H9 (cell line): ENCODE results near the gene FBRSL1. TPM values are rescaled to one million over a fixed set of nuclear protein-coding genes. Genes with fewer than 3 reads are reported as not detected.

Experiments used
- DNase-seq: peaks from one replicate; pipeline ENCODE4 v3.0.0-alpha.2; 2017
- H2AFZ ChIP-seq: one replicate; pipeline ENCODE4 v1.6.1; 2013; ENCODE audit warnings: mild to moderate bottlenecking, low read length, control low read depth, moderate library complexity
- H2AK5ac ChIP-seq: 2 replicates; pipeline ENCODE4 v1.6.1; 2013; ENCODE audit warnings: low read length, control low read depth, mixed read lengths; ENCODE audit not compliant: insufficient read length
- H2BK120ac ChIP-seq: one replicate; pipeline ENCODE4 v1.6.1; 2013; ENCODE audit warnings: low read depth, mild to moderate bottlenecking, low read length, control low read depth, inconsistent platforms; ENCODE audit not compliant: poor library complexity, severe bottlenecking
- H2BK12ac ChIP-seq: 2 replicates; pipeline ENCODE4 v1.6.1; 2013; ENCODE audit warnings: low read length, control low read depth, mixed read lengths, low read depth; ENCODE audit not compliant: insufficient read length
- H2BK15ac ChIP-seq: 2 replicates; pipeline ENCODE4 v1.6.1; 2013; ENCODE audit warnings: low read depth, low read length, control low read depth
- H2BK20ac ChIP-seq: one replicate; pipeline ENCODE4 v1.6.1; 2013; ENCODE audit warnings: low read depth, mild to moderate bottlenecking, low read length, control low read depth, inconsistent platforms; ENCODE audit not compliant: poor library complexity, severe bottlenecking
- H2BK5ac ChIP-seq: 2 replicates; pipeline ENCODE4 v1.6.1; 2013; ENCODE audit warnings: low read length, control low read depth, mixed read lengths; ENCODE audit not compliant: insufficient read length
- H3K14ac ChIP-seq: 2 replicates; pipeline ENCODE4 v1.6.1; 2013; ENCODE audit warnings: low read length, control low read depth; ENCODE audit not compliant: insufficient read depth
- H3K18ac ChIP-seq: 2 replicates; pipeline ENCODE4 v1.6.1; 2013; ENCODE audit warnings: low read depth, mild to moderate bottlenecking, mixed read lengths, low read length, control low read depth; ENCODE audit not compliant: insufficient read length
- H3K23ac ChIP-seq: 2 replicates; pipeline ENCODE4 v1.6.1; 2013; ENCODE audit warnings: low read length, control low read depth, mixed read lengths, low read depth; ENCODE audit not compliant: insufficient read length
- H3K23me2 ChIP-seq: 2 replicates; pipeline ENCODE4 v1.6.1; 2013; ENCODE audit warnings: low read depth, mild to moderate bottlenecking, mixed read lengths, low read length, control low read depth; ENCODE audit not compliant: insufficient read length, poor library complexity, severe bottlenecking
- H3K27ac ChIP-seq: 2 replicates; pipeline ENCODE4 v1.5.1; 2013; ENCODE audit warnings: low read length, control low read depth, mixed read lengths, low read depth; ENCODE audit not compliant: insufficient read length
- H3K27me3 ChIP-seq: 2 replicates; pipeline ENCODE4 v1.6.1; 2013; ENCODE audit warnings: low read length, control low read depth, inconsistent platforms; ENCODE audit not compliant: insufficient read depth
- H3K4ac ChIP-seq: 2 replicates; pipeline ENCODE4 v1.6.1; 2013; ENCODE audit warnings: low read depth, mild to moderate bottlenecking, control low read depth, inconsistent platforms, low read length, moderate library complexity
- H3K4me1 ChIP-seq: 2 replicates; pipeline ENCODE4 v1.6.1; 2013; ENCODE audit warnings: low read length, control low read depth, inconsistent platforms; ENCODE audit not compliant: insufficient read depth
- H3K4me2 ChIP-seq: 2 replicates; pipeline ENCODE4 v1.6.1; 2013; ENCODE audit warnings: low read length, control low read depth, mixed read lengths; ENCODE audit not compliant: insufficient read length, insufficient read depth
- H3K56ac ChIP-seq: 2 replicates; pipeline ENCODE4 v1.6.1; 2013; ENCODE audit warnings: low read depth, mild to moderate bottlenecking, mixed read lengths, low read length, control low read depth; ENCODE audit not compliant: insufficient read length
- H3K79me1 ChIP-seq: 2 replicates; pipeline ENCODE4 v1.6.1; 2013; ENCODE audit warnings: low read depth, mild to moderate bottlenecking, moderate library complexity, low read length, control low read depth, inconsistent platforms; ENCODE audit not compliant: insufficient read depth, poor library complexity, severe bottlenecking
- H3K79me2 ChIP-seq: 2 replicates; pipeline ENCODE4 v1.6.1; 2013; ENCODE audit warnings: low read length, control low read depth, inconsistent platforms; ENCODE audit not compliant: insufficient read depth
- H3K9ac ChIP-seq: 2 replicates; pipeline ENCODE4 v1.6.1; 2013; ENCODE audit warnings: low read length, control low read depth, mixed read lengths; ENCODE audit not compliant: insufficient read length; ENCODE audit errors: extremely low read depth
- H3K9me3 ChIP-seq: one replicate; pipeline ENCODE4 v1.6.1; 2013; ENCODE audit warnings: low read depth, low read length, inconsistent platforms; ENCODE audit not compliant: control insufficient read depth
- H3T11ph ChIP-seq: one replicate; pipeline ENCODE4 v1.6.1; 2013; ENCODE audit warnings: mild to moderate bottlenecking, low read length, control low read depth, inconsistent platforms
- H4K20me1 ChIP-seq: one replicate; pipeline ENCODE4 v1.6.1; 2013; ENCODE audit not compliant: control insufficient read depth, insufficient read length, insufficient read depth
- H4K5ac ChIP-seq: 2 replicates; pipeline ENCODE4 v1.6.1; 2013; ENCODE audit warnings: low read depth, mild to moderate bottlenecking, mixed read lengths, low read length, control low read depth; ENCODE audit not compliant: insufficient read length
- H4K8ac ChIP-seq: replicated peaks from 2 replicates; pipeline ENCODE4 v1.6.1; 2013; ENCODE audit warnings: low read length, control low read depth, mixed read lengths, low read depth; ENCODE audit not compliant: insufficient read length
- H4K91ac ChIP-seq: 2 replicates; pipeline ENCODE4 v1.6.1; 2013; ENCODE audit warnings: low read depth, mild to moderate bottlenecking, moderate library complexity, mixed read lengths, low read length, control low read depth; ENCODE audit not compliant: insufficient read length
- H3K27ac Mint-ChIP-seq, 3 experiments: 2 replicates in 2 of 3; 3 replicates in 1 of 3; pipeline ENCODE4 v1.8.0; 2020 to 2021; ENCODE audit warnings: mixed read lengths in 3 of 3, mild to moderate bottlenecking in 1 of 3, moderate library complexity in 1 of 3
- H3K27me3 Mint-ChIP-seq: 2 replicates; pipeline ENCODE4 v1.8.0; 2021; ENCODE audit warnings: low read depth, mild to moderate bottlenecking, moderate library complexity, mixed read lengths
- H3K36me3 Mint-ChIP-seq, 3 experiments: 2 replicates in 2 of 3; 3 replicates in 1 of 3; pipeline ENCODE4 v1.8.0; 2020 to 2021; ENCODE audit warnings: low read depth in 3 of 3, mixed read lengths in 3 of 3; ENCODE audit not compliant: insufficient read depth in 1 of 3
- H3K4me1 Mint-ChIP-seq, 2 experiments: 2 replicates each; pipeline ENCODE4 v1.8.0; 2020; ENCODE audit warnings: mixed read lengths in 2 of 2
- H3K4me3 Mint-ChIP-seq, 2 experiments: 2 replicates in 1 of 2; 3 replicates in 1 of 2; pipeline ENCODE4 v1.8.0; 2020 to 2021; ENCODE audit warnings: mild to moderate bottlenecking in 2 of 2, mixed read lengths in 2 of 2, moderate library complexity in 1 of 2
- H3K9me3 Mint-ChIP-seq, 2 experiments: 2 replicates in 1 of 2; 3 replicates in 1 of 2; pipeline ENCODE4 v1.8.0; 2020; ENCODE audit warnings: mild to moderate bottlenecking in 2 of 2, mixed read lengths in 2 of 2, moderate library complexity in 1 of 2
- CTCF ChIP-seq: fragments of 200-600 bp; sonication (generic); conservative IDR thresholded peaks from 3 replicates; pipeline ENCODE4 v1.8.0; 2021; ENCODE audit warnings: antibody characterized with exemption, mild to moderate bottlenecking
- WGBS: extraction: QIAGEN DNeasy Blood & Tissue Kit; methylation state at CpG from one replicate; pipeline ENCODE4 v1.1.7; 2013; ENCODE audit warnings: missing lambda C conversion rate, low lambda C conversion rate, mixed read lengths; ENCODE audit not compliant: insufficient read length; ENCODE audit errors: extremely low coverage; 5-methylcytosine and 5-hydroxymethylcytosine counted together
- total RNA-seq: library from RNA; stranded (reverse); gene quantifications from 2 replicates; pipeline ENCODE4 v1.2.1, GENCODE V29; 2021

FBRSL1 gene
- total RNA-seq, 1 experiment from 2014 or later: 90.8 TPM

DNA sequence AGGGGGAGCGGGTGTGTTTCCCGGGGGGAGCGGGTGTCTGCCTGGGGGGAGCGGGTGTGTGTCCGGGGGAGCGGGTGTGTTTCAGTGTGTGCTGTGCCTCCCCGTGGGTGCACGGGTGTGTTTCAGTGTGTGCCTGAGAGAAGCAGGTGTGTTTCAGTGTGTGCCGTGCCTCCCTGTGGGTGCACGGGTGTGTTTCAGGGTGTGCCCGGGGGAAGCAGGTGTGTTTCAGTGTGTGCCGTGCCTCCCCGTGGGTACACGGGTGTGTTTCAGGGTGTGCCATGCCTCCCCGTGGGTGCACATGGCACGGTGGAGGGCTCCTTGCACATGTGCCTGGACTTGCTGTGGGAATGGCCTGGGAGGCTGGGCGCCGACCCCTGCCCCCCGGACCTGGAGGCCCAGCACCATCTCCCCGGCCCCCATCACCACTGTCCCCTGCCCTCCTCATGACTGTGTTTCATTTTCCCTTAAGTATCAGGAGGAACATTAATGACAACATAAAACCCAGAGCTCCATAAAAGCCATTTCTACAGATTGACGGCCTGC lies 38.7 kb downstream of the FBRSL1 start:
- no peak overlapping the region for H2BK120ac ChIP-seq
- H3K9ac ChIP-seq: no peak overlapping the region
- H3K9me3 Mint-ChIP-seq: peaks cover 32 to 33% of the 10 kb centered on the region in 2 experiments
- H2BK5ac ChIP-seq: no peak overlapping the region
- H4K8ac ChIP-seq: no peak overlapping the region
- peaks cover 4 to 8% of the 10 kb centered on the region in 2 experiments for H3K4me1 Mint-ChIP-seq
- no peak overlapping the region for H2AFZ ChIP-seq
- H3K23me2 ChIP-seq: no peaks in the 10 kb centered on the region
- no peak overlapping the region for H4K91ac ChIP-seq
- WGBS: no CpG with 5 or more reads among the region's 21 CpGs
- H3K4me2 ChIP-seq: no peak overlapping the region
- no peak overlapping the region for H3K56ac ChIP-seq
- H2AK5ac ChIP-seq: no peak overlapping the region
- no peaks in the 10 kb centered on the region for H3K79me1 ChIP-seq
- peaks cover 10 to 24% (median 12%) of the 10 kb centered on the region in 3 experiments for H3K36me3 Mint-ChIP-seq
- H3K27ac Mint-ChIP-seq: no peak overlapping the region
- no peak for TF ChIP-seq CTCF
- H3K14ac ChIP-seq: no peak overlapping the region; the same call in 1 of the 2 replicates
- H2BK20ac ChIP-seq: no peak overlapping the region
- peaks cover 64% of the 10 kb centered on the region for H3K27me3 Mint-ChIP-seq
- DNase-seq: no peak
- H4K5ac ChIP-seq: no peak overlapping the region
- H3K27ac ChIP-seq: no peak overlapping the region
- H3K9me3 ChIP-seq: peaks cover 25% of the 10 kb centered on the region
- no peaks in the 10 kb centered on the region; the same call in 1 of the 2 replicates for H3K27me3 ChIP-seq
- H2BK15ac ChIP-seq: no peak overlapping the region
- H4K20me1 ChIP-seq: no peaks in the 10 kb centered on the region
- H3T11ph ChIP-seq: no peak overlapping the region
- no peak overlapping the region for H3K23ac ChIP-seq
- H3K79me2 ChIP-seq: no peaks in the 10 kb centered on the region
- H2BK12ac ChIP-seq: no peak overlapping the region
- no peak overlapping the region for H3K4ac ChIP-seq
- no peak overlapping the region for H3K4me3 Mint-ChIP-seq
- no peaks in the 10 kb centered on the region for H3K4me1 ChIP-seq
- H3K18ac ChIP-seq: no peak overlapping the region
